A673 (cell line): ENCODE results near the gene SRRM1. TPM values are rescaled to one million over a fixed set of nuclear protein-coding genes. Genes with fewer than 3 reads are reported as not detected.

Experiments used
- BruUV-seq: library from RNA; stranded (reverse); fragments of 400-500 nt; replicated peaks from 2 replicates; lab custom pipeline; 2021; lab: Mats Ljungman, UMichigan
- CTCF ChIA-PET: fragments of 300-600 bp; sonication (Branson Sonifier 250); formaldehyde crosslinking; loops from one replicate; lab custom pipeline; 2022; ENCODE audit warnings: antibody characterized with exemption; lab: Charles Lee
- POLR2A ChIA-PET: fragments of 300-600 bp; sonication (Branson Sonifier 250); formaldehyde crosslinking; loops from one replicate; lab custom pipeline; 2022; ENCODE audit warnings: antibody characterized with exemption; ENCODE audit not compliant: low non-redundant PET; lab: Charles Lee
- DNase-seq: peaks from one replicate; pipeline ENCODE4 v3.0.0-alpha.2; 2015; ENCODE audit warnings: low spot score
- H3K27ac ChIP-seq: fragments of 200-600 bp; sonication (generic); 2 replicates; pipeline ENCODE4 v1.5.1; 2016; ENCODE audit warnings: mixed run types, low read depth, mild to moderate bottlenecking, mixed read lengths, antibody characterized with exemption, low read length; ENCODE audit not compliant: poor library complexity, severe bottlenecking
- H3K27me3 ChIP-seq: fragments of 200-600 bp; sonication (generic); replicated peaks from 2 replicates; pipeline ENCODE4 v1.6.1; 2017; ENCODE audit warnings: mixed run types, low read depth, mild to moderate bottlenecking, mixed read lengths, antibody characterized with exemption, low read length; ENCODE audit not compliant: insufficient read depth, poor library complexity
- H3K36me3 ChIP-seq: fragments of 200-600 bp; sonication (generic); 2 replicates; pipeline ENCODE4 v1.6.1; 2016; ENCODE audit warnings: mixed run types, mild to moderate bottlenecking, mixed read lengths, antibody characterized with exemption, low read length; ENCODE audit not compliant: insufficient read depth, poor library complexity, severe bottlenecking
- H3K4me1 ChIP-seq: fragments of 200-600 bp; sonication (generic); 2 replicates; pipeline ENCODE4 v1.6.1; 2017; ENCODE audit warnings: mixed run types, mild to moderate bottlenecking, mixed read lengths, antibody characterized with exemption, low read length; ENCODE audit not compliant: insufficient read depth, poor library complexity, severe bottlenecking
- H3K4me3 ChIP-seq: fragments of 200-600 bp; sonication (generic); 2 replicates; pipeline ENCODE4 v1.5.1; 2016; ENCODE audit warnings: low read depth, mixed run types, mild to moderate bottlenecking, mixed read lengths, low read length; ENCODE audit not compliant: poor library complexity, severe bottlenecking
- H3K9me3 ChIP-seq: fragments of 200-600 bp; sonication (generic); 2 replicates; pipeline ENCODE4 v1.6.1; 2016; ENCODE audit warnings: mixed run types, low read depth, mild to moderate bottlenecking, mixed read lengths, antibody characterized with exemption, low read length; ENCODE audit not compliant: poor library complexity, severe bottlenecking
- EZH2 ChIP-seq: fragments of 200-600 bp; sonication (generic); IDR thresholded peaks from 2 replicates; pipeline ENCODE4 v1.6.1; 2017; ENCODE audit warnings: borderline replicate concordance, low read depth, mild to moderate bottlenecking, mixed read lengths, antibody characterized with exemption, low read length; ENCODE audit not compliant: poor library complexity, severe bottlenecking
- intact Hi-C: fragments of 100-400 bp; cut with micrococcal nuclease; formaldehyde crosslinking; loops from one replicate; pipeline ENCODE4 v1.10.0; 2022; ENCODE audit not compliant: unreplicated experiment
- total RNA-seq: library from RNA; stranded (reverse); gene quantifications from 2 replicates; pipeline ENCODE4 v1.2.3, GENCODE V29; 2021
- TF ChIP-seq, protein P1 (sequence below): fragments of 300-800, 200-600 bp; sonication (generic); conservative IDR thresholded peaks from 2 replicates; pipeline ENCODE4 v1.5.1; 2017; ENCODE audit warnings: low read depth, mild to moderate bottlenecking, antibody characterized with exemption, low read length, moderate library complexity, mixed read lengths

Gene SRRM1
- total RNA-seq, 1 experiment from 2014 or later, result 185 TPM

DNA sequence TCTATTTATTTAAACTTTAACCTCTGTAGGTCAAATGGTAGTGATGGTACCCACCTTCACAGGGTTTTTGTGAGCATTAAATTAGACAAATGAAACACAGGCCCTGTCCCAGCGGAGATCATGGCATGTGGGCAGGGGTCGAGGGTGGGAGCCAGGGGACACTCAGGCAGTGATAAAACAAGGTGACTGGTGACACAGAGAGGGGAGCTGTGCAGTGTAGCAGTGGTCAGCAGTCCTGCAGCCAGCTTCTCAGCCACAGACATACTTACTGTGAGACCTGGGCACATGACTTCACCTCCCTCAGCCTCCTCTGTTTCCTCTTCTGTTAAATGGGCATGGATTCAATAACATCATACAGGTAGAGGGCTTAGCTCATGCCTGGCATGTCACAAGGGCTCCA lies 44.9 kb downstream of the SRRM1 start:
- Histone ChIP-seq H3K4me1 (no peaks in the 10 kb centered on the region), H3K27ac (no peak overlapping the region), H3K36me3 (no peaks in the 10 kb centered on the region), H3K9me3 (no peaks in the 10 kb centered on the region), H3K4me3 (no peak overlapping the region), H3K27me3 (no peaks in the 10 kb centered on the region)
- ChIA-PET POLR2A (no interaction called here), CTCF (interaction anchor here (0.6 to 4.8 kb wide), 13 partner anchors 36 to 1119 kb away, joined by 3 to 116 read pairs (median 5); partner anchors contain the start of gene CLIC4)
- intact Hi-C loops, result loop anchor here (2.0 kb wide), 1 partner anchor 143 kb away; no protein-coding TSS in a partner anchor
- no peak for DNase-seq
- TF ChIP-seq EZH2, result no peak
- TF ChIP-seq, protein P1, sequence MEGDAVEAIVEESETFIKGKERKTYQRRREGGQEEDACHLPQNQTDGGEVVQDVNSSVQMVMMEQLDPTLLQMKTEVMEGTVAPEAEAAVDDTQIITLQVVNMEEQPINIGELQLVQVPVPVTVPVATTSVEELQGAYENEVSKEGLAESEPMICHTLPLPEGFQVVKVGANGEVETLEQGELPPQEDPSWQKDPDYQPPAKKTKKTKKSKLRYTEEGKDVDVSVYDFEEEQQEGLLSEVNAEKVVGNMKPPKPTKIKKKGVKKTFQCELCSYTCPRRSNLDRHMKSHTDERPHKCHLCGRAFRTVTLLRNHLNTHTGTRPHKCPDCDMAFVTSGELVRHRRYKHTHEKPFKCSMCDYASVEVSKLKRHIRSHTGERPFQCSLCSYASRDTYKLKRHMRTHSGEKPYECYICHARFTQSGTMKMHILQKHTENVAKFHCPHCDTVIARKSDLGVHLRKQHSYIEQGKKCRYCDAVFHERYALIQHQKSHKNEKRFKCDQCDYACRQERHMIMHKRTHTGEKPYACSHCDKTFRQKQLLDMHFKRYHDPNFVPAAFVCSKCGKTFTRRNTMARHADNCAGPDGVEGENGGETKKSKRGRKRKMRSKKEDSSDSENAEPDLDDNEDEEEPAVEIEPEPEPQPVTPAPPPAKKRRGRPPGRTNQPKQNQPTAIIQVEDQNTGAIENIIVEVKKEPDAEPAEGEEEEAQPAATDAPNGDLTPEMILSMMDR, result no peak
- no TSS peak for BruUV-seq

DNA sequence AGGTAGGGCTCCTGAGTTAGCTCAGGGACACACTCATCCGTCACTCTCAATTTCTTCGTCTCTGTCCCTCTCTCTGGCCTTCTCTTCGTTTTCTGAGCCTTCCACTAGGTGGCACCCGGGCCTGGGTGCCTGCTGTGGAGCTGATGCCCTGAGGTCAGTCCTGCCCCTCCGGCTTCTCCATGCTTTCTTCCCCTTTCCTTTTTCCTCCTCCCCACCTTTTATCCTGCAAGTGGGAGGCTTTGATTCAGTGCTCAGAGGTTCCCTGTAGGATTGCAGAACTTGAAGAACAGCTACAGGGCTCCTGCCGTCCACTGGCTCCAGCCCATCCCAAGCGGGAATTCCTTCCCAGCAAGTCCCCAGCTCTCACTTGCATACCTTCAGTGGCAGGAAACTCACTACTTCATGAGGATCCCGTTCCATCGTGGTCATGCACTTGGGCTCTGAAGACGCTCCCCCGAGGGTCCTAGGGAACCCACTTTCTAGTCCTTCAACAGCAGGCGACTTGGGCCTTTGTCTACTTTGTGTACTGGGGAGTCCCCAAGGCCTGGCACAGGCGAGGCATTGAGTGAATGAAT lies 45.6 kb downstream of the SRRM1 start:
- no TSS peak for BruUV-seq
- Histone ChIP-seq H3K27me3 (no peaks in the 10 kb centered on the region), H3K9me3 (no peaks in the 10 kb centered on the region), H3K4me1 (peaks cover 1% of the 10 kb centered on the region), H3K36me3 (no peaks in the 10 kb centered on the region), H3K27ac (no peak overlapping the region), H3K4me3 (no peak overlapping the region)
- ChIA-PET POLR2A (interaction anchor here (0.6 kb wide), 1 partner anchor 181 kb away, joined by 4 read pairs; no protein-coding TSS in a partner anchor), CTCF (interaction anchor here (0.6 to 4.8 kb wide), 17 partner anchors 36 to 1118 kb away, joined by 3 to 116 read pairs (median 5); partner anchors contain the start of gene CLIC4)
- no peak for TF ChIP-seq EZH2
- TF ChIP-seq, protein P1, result peak; percentile 92
- peak; percentile 85 for DNase-seq
- intact Hi-C loops, result loop anchor here (2.0 kb wide), 1 partner anchor 142 kb away; no protein-coding TSS in a partner anchor

DNA sequence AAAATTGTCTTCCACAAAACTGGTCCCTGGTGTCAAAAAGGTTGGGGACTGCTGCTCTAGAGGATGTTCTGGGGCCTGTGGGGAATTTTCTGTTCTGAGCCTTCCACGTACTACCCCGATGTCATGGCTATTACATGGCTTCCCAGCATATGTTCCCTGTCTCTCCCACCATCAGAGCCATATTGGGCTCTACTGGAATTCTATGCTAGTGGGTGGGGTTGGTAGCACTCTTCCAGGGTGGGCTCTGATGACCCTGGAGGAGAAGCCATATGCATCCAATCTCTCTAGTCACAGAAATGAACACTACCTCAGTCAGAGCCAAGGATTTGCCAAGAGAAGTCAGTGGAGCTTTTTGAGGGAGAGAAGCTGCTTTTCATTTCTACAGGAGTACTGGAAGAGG lies 47.9 kb downstream of the SRRM1 start:
- H3K4me3 ChIP-seq, result no peak overlapping the region
- no peaks in the 10 kb centered on the region for H3K36me3 ChIP-seq
- H3K27ac ChIP-seq, result no peak overlapping the region
- H3K9me3 ChIP-seq, result no peaks in the 10 kb centered on the region
- BruUV-seq, result no TSS peak
- no peak for DNase-seq
- TF ChIP-seq EZH2, result no peak
- TF ChIP-seq, protein P1, result no peak
- no peaks in the 10 kb centered on the region for H3K27me3 ChIP-seq
- ChIA-PET POLR2A (interaction anchor here (0.6 to 0.7 kb wide), 2 partner anchors 45 to 196 kb away, joined by 4 to 13 read pairs; no protein-coding TSS in a partner anchor), CTCF (no interaction called here)
- intact Hi-C loops, result loop anchor here (5.0 kb wide), 1 partner anchor 56 kb away; the partner anchor contains the start of gene CLIC4
- H3K4me1 ChIP-seq, result peaks cover 19% of the 10 kb centered on the region
